Fibroblast of skin of left quadriceps (primary cell): ENCODE data around the gene CACNA1C.

Source experiments
- DNase-seq, 2 experiments: peaks; one replicate each; pipeline ENCODE4 v3.0.0-alpha.2; 2013; ENCODE audit warnings: low read depth in 2 of 2

The CACNA1C gene

GRCh38 chr12:2035431-2036055 is 17.2 kb upstream of the CACNA1C start:
- DNase-seq, result no peak

- DNase-seq, result no peak
Measured at GRCh38 chr12:2039034-2039433, 13.8 kb upstream of the CACNA1C start.

- DNase-seq, result no peak
Measured at GRCh38 chr12:2043054-2043453, 9.7 kb upstream of the CACNA1C start.

- no peak for DNase-seq
Measured at GRCh38 chr12:2044165-2044564, 8.6 kb upstream of the CACNA1C start.

DNA sequence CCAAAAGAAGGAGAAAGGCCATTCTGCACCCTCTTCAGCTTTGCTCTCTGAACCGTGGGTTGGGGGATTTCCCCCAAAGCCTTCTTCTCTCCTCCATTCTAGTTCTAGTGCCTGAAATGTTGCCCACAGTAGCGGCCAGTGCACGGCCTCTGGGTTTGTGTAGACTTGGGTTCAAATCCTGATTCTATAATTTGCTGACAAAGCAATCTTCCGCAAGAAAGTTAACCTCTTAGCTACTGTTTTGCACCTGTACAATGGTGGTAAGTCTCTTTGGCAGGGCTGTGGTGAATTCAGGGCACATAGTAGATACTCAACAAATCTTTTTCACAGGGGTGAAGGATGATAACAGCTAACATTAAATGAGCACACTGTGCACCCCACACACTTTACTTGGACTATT is 5.8 kb upstream of the CACNA1C start:
- DNase-seq, result no peak

DNA sequence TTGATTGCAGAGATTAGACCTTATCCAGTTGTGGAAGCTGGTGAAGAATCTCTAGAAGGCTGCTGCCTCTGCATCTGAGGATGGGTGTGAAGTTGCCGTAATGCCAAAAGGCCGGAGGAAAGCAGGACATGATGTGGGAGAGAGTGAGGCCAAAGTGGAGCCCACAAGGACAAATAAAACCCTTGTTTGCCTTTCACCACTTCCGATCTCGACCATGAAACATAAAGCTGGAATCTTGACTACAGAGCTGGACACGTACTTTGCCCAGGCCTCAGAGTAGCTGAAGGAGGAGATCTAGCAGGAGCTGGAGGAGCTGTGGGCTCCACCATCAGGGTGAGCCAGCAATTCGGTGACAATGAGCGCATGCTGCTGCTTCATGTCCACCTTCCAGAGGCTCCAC is 5.0 kb upstream of the CACNA1C start:
- DNase-seq, result no peak

- peak in 1 of 2 experiments; percentile 20 for DNase-seq
Measured at GRCh38 chr12:2049604-2050540, 2.9 kb upstream of the CACNA1C start.

DNA sequence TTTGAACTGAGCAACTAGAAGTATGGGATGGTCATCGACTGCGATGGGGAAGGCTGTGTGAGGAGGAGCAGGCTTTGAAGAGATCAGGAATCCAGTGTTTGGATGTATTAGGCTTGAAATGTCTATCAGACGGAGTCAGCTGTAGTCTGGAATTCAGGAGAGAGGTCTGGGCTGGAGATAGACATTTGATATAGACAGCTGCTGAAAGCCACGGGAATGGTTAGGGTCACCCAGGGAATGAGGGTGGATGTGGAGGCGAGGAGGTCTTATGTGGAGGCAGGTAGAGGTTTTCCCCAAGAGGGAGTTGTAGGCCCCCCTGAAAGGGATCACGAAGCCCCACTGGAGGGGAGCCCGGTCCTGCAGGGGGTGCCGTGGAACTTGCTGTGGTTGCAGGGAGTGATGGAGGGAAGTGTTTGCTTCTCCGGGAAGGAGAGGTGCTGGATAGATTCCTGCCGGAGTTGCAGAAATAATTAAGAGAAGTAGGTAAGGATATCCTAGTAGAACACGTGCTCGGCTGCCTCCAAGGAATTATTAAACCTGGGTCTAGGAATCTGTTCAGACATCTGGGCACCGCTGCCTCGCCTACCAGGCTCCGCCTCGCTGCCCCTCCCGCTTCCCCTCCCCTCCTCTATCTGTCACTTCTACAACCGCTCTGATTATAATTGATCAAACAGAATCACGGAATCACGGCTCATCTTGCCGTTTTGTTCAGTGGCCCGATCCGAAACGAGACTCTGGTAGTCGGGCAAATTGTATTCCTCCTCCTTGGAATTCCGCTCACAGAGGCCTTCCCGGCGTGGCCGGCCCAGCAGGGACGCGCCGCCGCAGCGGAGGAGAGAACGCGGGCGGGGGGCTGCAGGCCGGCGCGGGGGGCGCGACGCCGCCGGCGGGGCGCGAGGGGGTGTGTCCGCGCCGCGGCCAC is 826 bp upstream of the CACNA1C start:
- DNase-seq, result no peak

DNA sequence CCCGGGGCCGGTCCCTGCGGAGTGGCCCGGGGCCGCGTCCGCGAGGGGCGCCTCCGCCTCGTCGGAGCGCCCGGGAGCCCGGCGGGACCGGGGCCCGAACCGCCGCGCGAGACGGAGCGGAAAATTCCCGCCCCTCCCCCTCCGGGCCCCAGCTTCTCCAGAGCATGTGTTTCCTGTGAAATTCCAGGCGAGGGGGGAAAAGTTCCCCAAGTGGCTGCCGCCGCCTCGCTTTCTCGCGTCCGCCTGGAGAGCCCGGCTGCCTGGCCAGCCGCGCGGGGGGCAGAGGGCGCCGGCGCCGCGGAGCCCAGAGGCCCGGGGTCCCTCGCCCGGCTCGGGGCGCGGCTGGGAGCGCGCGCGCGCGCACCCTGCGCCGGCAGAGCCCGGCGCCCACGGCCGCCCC is 904 bp downstream of the CACNA1C start:
- DNase-seq, result peak in 1 of 2 experiments; percentile 21

DNA sequence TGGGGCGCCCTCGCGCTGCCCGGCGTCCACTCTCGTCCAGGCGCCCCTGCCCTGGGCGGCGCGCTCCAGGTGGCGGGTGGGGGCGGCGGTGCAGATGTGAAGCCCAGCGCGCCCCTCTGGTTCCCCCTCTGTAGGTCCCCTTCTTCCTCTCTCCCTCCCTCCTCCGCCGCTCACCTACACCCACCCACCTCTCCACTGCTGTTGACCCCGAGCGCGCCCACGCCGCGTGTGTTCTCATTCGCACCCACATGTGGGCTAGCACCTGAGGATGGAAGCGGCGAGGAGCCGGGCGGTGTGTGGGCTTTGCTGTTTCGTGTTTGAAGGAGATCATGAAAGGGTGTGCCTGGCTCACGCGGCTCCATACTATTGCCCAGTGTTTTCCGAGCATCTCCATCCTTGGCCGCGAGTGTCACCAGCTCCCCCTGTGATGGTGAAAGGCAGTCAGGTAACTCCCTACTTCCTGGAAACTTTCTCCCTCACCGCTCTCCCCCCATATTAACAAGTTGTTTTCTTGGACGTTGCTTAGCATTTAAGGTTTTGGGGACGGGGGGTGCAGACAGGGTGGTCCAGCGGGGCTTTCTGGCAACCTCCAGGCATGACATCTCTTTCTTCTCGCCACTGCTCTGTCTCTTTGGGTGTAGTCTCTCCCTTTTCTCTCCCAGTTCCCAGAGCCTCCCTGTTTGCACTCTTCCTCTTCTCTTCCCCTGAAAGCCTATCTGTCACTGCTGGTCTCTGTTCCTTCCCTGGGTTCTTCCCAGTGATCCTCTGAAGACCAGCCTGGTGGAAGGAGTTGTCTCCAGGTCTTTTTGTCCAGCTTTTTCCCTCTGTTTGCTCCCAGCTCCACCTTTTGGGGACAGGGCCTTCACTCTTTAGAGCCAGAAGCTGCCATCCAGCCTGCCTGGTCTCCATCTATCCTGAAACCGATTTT is 1.6 kb downstream of the CACNA1C start:
- no peak for DNase-seq

DNA sequence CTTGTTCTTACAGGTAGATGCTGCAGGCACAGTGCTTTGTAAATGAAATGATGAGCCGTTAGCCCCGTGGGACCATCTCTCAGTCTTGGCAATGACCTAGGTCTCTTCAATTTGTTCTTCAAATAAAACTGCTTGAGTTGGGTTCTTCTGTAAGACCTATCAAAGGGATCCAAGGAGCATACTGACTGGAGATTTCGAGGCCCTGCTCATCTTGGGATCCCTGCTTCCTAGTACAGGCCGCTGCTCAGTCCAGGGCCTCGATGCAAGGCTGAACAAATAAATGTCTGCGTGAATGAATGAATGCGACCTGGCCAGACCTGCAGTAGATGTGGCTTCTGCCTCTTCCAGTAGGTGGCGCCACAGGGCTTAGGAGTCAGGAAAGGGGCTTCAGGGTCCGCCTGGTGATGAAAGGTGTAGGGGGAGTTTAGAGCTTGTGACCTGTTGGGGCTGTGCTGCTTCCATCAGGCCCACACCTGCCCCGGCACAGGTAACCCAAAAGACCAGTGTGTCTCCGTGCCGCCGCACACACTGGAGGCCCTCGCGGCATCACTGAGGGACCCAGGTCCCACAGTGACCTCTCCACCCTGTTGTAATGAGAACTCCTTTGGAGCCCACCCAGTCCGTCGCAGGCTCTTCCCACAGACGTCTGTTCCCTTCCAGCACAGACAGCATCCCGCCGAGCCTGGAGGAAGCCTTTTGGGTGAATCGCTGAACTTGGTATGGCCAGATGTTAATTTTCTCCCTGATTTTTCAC is 4.4 kb downstream of the CACNA1C start:
- DNase-seq, result peak in 1 of 2 experiments; percentile 38

GRCh38 chr12:2057795-2058408 is 5.1 kb downstream of the CACNA1C start:
- DNase-seq, result no peak

DNA sequence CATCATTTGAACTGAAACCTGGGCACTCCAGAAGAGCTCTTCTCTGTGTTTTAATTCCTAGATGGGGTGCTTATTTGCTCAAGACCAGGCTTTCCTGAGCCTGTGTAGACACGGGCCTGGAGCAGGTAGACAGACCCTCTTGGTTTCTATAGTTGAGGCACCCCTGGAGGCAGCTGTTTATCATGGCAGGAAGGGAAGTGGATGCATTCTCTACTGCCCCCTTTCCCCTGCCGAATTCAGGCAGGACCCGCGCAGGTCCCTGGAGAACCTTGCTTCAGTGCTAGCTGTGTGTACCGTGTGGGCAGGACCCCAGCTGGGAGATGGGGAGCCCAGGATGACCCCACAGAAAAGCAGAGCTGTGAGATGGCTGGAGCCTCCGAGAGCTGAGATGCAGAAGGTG is 6.0 kb downstream of the CACNA1C start:
- DNase-seq, result no peak

DNA sequence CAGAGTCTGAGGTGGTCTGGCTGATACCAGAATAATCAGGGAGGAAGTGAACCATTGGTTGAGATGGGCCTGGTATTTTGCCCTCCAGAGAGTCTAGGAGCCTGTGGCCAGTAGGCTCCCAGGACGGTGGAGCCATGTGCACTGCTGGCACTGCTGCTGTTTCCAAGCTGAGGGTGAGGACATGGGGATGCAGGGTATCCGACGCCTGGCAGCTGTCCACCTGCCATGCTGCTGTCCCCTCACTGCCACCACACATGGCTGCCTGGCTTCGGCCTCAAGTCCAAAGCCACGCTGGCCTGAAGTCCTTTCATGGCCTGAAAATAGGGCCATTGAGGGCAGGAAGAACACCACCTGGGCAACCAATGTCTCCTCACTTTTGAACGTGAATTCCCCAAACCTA is 8.6 kb downstream of the CACNA1C start:
- DNase-seq, result no peak

- no peak for DNase-seq
Measured at GRCh38 chr12:2064071-2064507, 11.3 kb downstream of the CACNA1C start.

- no peak for DNase-seq
Measured at GRCh38 chr12:2068653-2069052, 15.9 kb downstream of the CACNA1C start.

GRCh38 chr12:2070440-2071045 is 17.8 kb downstream of the CACNA1C start:
- DNase-seq, result no peak

DNA sequence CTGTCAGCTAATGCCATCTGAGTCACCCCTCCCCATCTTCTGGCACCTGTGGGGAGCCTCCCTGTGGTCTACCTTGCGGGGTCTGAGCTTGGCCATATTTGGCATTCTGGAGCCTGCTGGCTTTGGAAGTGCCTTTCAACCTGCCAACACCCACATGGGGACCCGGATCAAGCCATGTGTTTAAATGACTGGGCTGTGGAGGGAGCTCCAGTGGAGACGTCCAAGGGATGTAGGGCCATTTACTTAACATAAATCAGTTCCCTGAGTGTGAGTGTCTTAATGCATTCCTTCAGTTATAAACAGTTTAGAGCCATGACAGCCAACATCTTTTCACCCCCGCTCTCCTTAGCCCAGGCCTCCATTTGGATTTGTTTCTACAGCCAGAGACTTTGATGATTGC is 22.0 kb downstream of the CACNA1C start:
- no peak for DNase-seq

GRCh38 chr12:2075508-2076195 is 22.9 kb downstream of the CACNA1C start:
- DNase-seq, result no peak
